Sigmoid colon (tissue), 7 donors: ENCODE results near the gene KCNB1. TPM values are rescaled to one million over a fixed set of nuclear protein-coding genes. Genes with fewer than 3 reads are reported as not detected.
A peak's percentile ranks its signal among the peaks of the same experiment; 100 is the strongest.

ENCODE experiments used
- DNase-seq: peaks from one replicate; pipeline ENCODE4 v3.0.0-alpha.2; 2019
- H3K27ac ChIP-seq, 4 donors: fragments of 200-600 bp; sonication (generic); one replicate each; pipeline ENCODE4 v1.5.1; 2016 to 2019; ENCODE audit warnings: mild to moderate bottlenecking in 1 of 4
- H3K27me3 ChIP-seq, 3 donors: fragments of 200-600 bp; sonication (generic); one replicate each; pipeline ENCODE4 v1.5.1; 2019; ENCODE audit warnings: mild to moderate bottlenecking in 1 of 3
- H3K36me3 ChIP-seq, 4 donors: fragments of 200-600 bp; sonication (generic); one replicate each; pipeline ENCODE4 v1.5.1; 2016 to 2019
- H3K4me1 ChIP-seq, 4 donors: fragments of 200-600 bp; sonication (generic); one replicate each; pipeline ENCODE4 v1.5.1; 2017 to 2019
- H3K4me3 ChIP-seq, 4 donors: fragments of 200-600 bp; sonication (generic); one replicate each; pipeline ENCODE4 v1.5.1; 2017 to 2019; ENCODE audit warnings: mild to moderate bottlenecking in 2 of 4, moderate library complexity in 1 of 4
- H3K9me3 ChIP-seq, 4 donors: fragments of 200-600 bp in 3 of 4; sonication (generic) in 3 of 4; one replicate each; pipeline versions ENCODE4 v1.5.1 to v1.6.1; 2013 to 2019
- CTCF ChIP-seq, 4 experiments: fragments of 450-650 bp in 3 of 4; fragments of 200-600 bp in 1 of 4; IDR thresholded peaks; one replicate each; pipeline ENCODE4 v1.5.1; 2016 to 2019; ENCODE audit warnings: antibody characterized with exemption in 4 of 4, mild to moderate bottlenecking in 3 of 4, moderate library complexity in 2 of 4
- EP300 ChIP-seq, 4 donors: sonication (generic); formaldehyde crosslinking; IDR thresholded peaks; one replicate each; pipeline ENCODE4 v1.6.1; 2017; ENCODE audit warnings: antibody characterized with exemption in 4 of 4
- POLR2A ChIP-seq, 2 donors: fragments of 450-650 bp; IDR thresholded peaks; one replicate each; pipeline ENCODE4 v1.6.1; 2016; ENCODE audit warnings: antibody characterized with exemption in 2 of 2, mild to moderate bottlenecking in 2 of 2, moderate library complexity in 2 of 2
- POLR2AphosphoS5 ChIP-seq, 4 donors: sonication (generic); formaldehyde crosslinking; IDR thresholded peaks; one replicate each; pipeline ENCODE4 v1.6.1; 2017; ENCODE audit warnings: antibody characterized with exemption in 4 of 4
- WGBS, 2 donors: extraction: QIAGEN DNeasy Blood & Tissue Kit; methylation state at CpG; one replicate each; pipeline ENCODE4 v1.1.7; 2013; 5-methylcytosine and 5-hydroxymethylcytosine counted together
- intact Hi-C: fragments of 100-400 bp; cut with DNase I; formaldehyde crosslinking; loops from one replicate; pipeline ENCODE4 v1.15.1; 2023
- polyA plus RNA-seq, 3 donors: library from polyadenylated mRNA; stranded (reverse); fragments of 200-250 nt; gene quantifications; one replicate each; pipeline ENCODE4 v1.2.3, GENCODE V29; 2013
- total RNA-seq, 4 donors: library from RNA; depleted of rRNA; stranded (reverse); fragments of >200 nt; gene quantifications; one replicate each; pipeline ENCODE4 v1.1.0, GENCODE V29; 2016
- donor health status: healthy with polysubstance abuse.
- donor health status: Bipolar disorder and iron deficiency.
- donor health status: healthy.

The KCNB1 gene
- total and polyA plus RNA-seq, 7 donors = under 0.01 to 20.6 (median 14.6) TPM; not detected in 1

GRCh38 chr20:49384437-49385434 is 97.7 kb downstream of the KCNB1 start:
- Histone ChIP-seq H3K9me3 (no peaks in the 10 kb centered on the region), H3K27me3 (no peaks in the 10 kb centered on the region), H3K36me3 (no peaks in the 10 kb centered on the region), H3K4me3 (no peak overlapping the region), H3K4me1 (peaks cover 0 to 83% (median 64%) of the 10 kb centered on the region in 4 donors), H3K27ac (peak overlapping the region; percentile 66 to 91 (median 82))
- WGBS, 2 donors = 42% methylated on average over 16 of the region's 16 CpGs
- DNase-seq = peak; percentile 83
- no peak for TF ChIP-seq EP300 (IDR thresholded peaks at IDR 0.05)
- TF ChIP-seq CTCF (IDR thresholded peaks at IDR 0.05) = peak in 3 of 4 experiments; percentile 49 to 68 (median 58)
- intact Hi-C loops = loop anchor here (2.0 to 5.0 kb wide), 2 partner anchors 38 to 100 kb away; no protein-coding TSS in a partner anchor

- intact Hi-C loops = no loop called here
- H3K36me3 ChIP-seq = no peaks in the 10 kb centered on the region
- TF ChIP-seq POLR2A (IDR thresholded peaks at IDR 0.05) = no peak
- peak; percentile 71 to 89 (median 80) for TF ChIP-seq POLR2AphosphoS5 (IDR thresholded peaks at IDR 0.05)
- TF ChIP-seq CTCF (IDR thresholded peaks at IDR 0.05) = no peak
- TF ChIP-seq EP300 (IDR thresholded peaks at IDR 0.05) = peak in 3 of 4 donors; percentile 34 to 82 (median 63)
- H3K27ac ChIP-seq = peak overlapping the region; percentile 70 to 91 (median 81)
- H3K4me3 ChIP-seq = no peak overlapping the region
- 42 to 67% methylated on average over 14 of the region's 14 CpGs for WGBS, 2 donors
- H3K9me3 ChIP-seq = no peaks in the 10 kb centered on the region
- DNase-seq = peak; percentile 96
- no peaks in the 10 kb centered on the region for H3K27me3 ChIP-seq
- H3K4me1 ChIP-seq = peaks cover 0 to 53% (median 39%) of the 10 kb centered on the region in 4 donors
Measured at GRCh38 chr20:49381558-49382493, 100.6 kb downstream of the KCNB1 start.

GRCh38 chr20:49380337-49380780 is 102.1 kb downstream of the KCNB1 start:
- Histone ChIP-seq H3K4me3 (no peak overlapping the region), H3K27me3 (no peaks in the 10 kb centered on the region), H3K9me3 (no peaks in the 10 kb centered on the region), H3K27ac (peak overlapping the region in 3 of 4 donors; percentile 77 to 91 (median 85)), H3K4me1 (peaks cover 0 to 39% (median 33%) of the 10 kb centered on the region in 4 donors), H3K36me3 (no peaks in the 10 kb centered on the region)
- WGBS, 2 donors = 33 to 46% methylated on average over 6 of the region's 6 CpGs
- no peak for DNase-seq
- intact Hi-C loops = no loop called here
- TF ChIP-seq POLR2A (IDR thresholded peaks at IDR 0.05) = no peak
- no peak for TF ChIP-seq POLR2AphosphoS5 (IDR thresholded peaks at IDR 0.05)
- TF ChIP-seq EP300 (IDR thresholded peaks at IDR 0.05) = no peak
- no peak for TF ChIP-seq CTCF (IDR thresholded peaks at IDR 0.05)

- intact Hi-C loops = loop anchor here (2.0 kb wide), 1 partner anchor 27 kb away; no protein-coding TSS in a partner anchor
- no peak for DNase-seq
Measured at GRCh38 chr20:49379338-49379737, 103.1 kb downstream of the KCNB1 start.

More at GRCh38 chr20:49379338-49379737, 103.1 kb downstream of the KCNB1 start:
- TF ChIP-seq EP300 (IDR thresholded peaks at IDR 0.05) (no peak), POLR2AphosphoS5 (IDR thresholded peaks at IDR 0.05) (no peak), POLR2A (IDR thresholded peaks at IDR 0.05) (no peak), CTCF (IDR thresholded peaks at IDR 0.05) (no peak)
- Histone ChIP-seq H3K36me3 (peaks cover 0 to 5% (median 5%) of the 10 kb centered on the region in 4 donors), H3K27me3 (no peaks in the 10 kb centered on the region), H3K9me3 (no peaks in the 10 kb centered on the region), H3K4me3 (no peak overlapping the region), H3K4me1 (peaks cover 0 to 31% (median 26%) of the 10 kb centered on the region in 4 donors), H3K27ac (no peak overlapping the region)
- 42 to 79% methylated on average over 7 of the region's 7 CpGs for WGBS, 2 donors
